NCI-H187 (cell line): ENCODE data around the gene TRMT11.
"Not testable (repeated sequence)": the region's sequence is repeated elsewhere in the genome, so short reads cannot be mapped to it uniquely, and the experiment has no call there.

ENCODE experiments used
- DNase-seq, 2 experiments: peaks; one replicate each; lab custom pipeline; 2025; lab: John Stamatoyannopoulos, UW

Gene TRMT11

DNA sequence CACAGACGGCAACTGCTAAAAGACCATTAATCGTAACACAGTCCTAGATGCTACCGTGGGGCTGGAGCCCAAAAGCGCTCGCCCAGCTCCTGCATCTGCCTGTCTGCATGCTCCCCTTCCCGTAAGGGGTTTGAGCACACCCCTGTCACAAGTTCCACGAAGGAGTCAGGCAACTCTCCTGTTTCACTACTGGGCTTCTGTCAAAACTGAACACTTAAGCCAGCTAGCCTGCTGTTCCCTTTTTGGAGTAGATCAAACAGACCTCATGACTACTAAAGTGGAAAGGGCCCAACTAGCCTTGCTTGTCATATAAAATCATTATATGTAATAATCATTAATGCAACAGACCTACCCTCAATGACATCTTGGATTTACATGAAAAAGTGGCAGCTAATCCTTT lies 61.3 kb downstream of the TRMT11 start:
- no peak for DNase-seq

DNA sequence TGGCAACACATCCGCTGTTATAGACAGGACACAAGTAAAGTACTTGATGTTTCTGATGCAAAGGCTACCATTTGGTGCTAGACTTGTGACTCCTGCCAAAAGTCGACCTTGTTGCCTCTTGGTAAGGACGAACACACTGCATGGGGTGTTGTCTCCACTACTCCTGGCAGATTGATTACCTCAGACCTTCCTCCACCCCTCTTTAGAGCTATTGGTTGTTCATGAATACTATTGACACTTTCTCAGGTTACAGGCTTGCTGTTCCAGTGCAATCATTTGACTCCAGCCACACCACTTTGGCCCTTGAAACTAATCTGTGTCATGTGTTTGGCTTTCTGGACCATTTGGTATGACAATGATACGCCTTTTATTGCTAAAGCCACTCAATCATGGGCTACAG lies 62.3 kb downstream of the TRMT11 start:
- DNase-seq: no peak

- no peak for DNase-seq
These were observed 64.5 kb downstream of the TRMT11 start for GRCh38 chr6:126050795-126051194.

- no peak for DNase-seq
These were observed 65.5 kb downstream of the TRMT11 start for GRCh38 chr6:126051791-126052190.

DNA sequence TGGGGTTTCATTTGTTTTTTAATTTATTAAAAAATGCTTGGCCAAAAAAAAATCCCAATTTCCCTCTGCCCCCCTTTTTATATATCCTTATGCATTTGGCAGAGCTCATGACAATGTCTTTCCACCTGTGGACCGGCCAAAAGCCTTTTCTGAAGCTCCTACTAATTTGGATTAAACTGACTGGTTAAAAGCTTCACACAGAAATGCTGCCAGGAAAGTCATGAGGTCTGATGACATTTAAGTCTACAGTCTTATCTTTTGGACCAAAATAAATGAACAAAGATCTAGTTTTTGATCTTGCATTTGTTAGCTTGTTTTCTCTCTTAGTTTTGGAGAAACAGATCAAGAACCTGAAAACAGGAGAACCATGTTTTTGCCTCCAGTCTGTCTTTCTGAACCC lies 66.1 kb downstream of the TRMT11 start:
- no peak for DNase-seq

DNA sequence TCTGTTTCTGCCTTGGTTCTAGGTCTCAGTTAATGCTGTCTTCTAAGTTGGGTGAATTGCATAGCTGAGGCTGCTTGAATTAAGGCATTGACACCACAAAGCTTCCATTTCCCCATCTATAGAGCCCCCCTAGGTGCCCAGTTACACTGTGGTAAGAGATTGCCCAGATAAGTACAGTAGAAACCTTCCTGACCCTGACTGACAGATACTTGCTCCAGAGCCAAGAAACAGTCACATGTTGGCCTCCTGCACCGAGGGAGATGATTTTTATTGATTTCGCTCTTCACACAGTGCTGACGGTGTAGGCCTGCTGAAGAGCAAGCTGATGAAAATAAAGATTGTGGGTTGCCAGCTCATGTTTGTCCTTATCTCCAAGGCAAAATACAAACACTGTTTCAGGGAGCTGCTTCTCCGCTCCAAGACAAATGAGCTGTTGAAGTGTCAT lies 67.9 kb downstream of the TRMT11 start:
- DNase-seq: no peak

GRCh38 chr6:126054802-126055201 lies 68.5 kb downstream of the TRMT11 start:
- no peak for DNase-seq

GRCh38 chr6:126055449-126055848 lies 69.1 kb downstream of the TRMT11 start:
- DNase-seq: no peak

DNA sequence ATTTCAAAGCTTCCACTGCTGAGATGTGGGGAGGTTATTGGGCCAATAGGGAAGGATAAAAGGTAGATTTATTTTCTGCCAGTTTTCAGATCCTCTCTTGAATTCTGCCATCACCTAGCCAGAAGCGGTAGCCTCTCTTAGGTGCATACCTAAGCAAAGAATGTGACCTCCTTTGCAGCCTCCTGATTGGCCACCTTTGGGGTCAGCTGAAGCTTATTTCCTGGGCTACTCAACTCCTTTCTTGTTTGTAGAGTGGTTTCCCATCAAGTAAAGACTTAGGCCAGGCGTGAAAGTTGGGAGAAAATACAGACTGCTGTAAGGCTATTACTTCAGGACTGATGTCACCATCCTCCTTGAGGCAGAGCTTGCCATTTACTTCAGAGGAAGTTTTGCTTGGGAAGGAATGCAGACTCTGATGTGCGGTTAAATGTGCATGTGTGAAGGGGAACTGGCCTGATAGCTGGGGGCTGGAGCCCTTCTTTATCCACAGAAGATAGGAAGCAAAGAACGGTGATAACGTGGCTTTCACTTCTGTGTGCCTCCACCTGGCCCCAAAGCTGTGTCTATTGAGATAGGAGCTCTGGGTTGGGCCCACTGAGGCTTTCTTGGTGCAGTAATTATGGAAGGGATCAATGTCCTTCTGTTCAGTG lies 70.1 kb downstream of the TRMT11 start:
- no peak for DNase-seq

GRCh38 chr6:126058085-126058484 lies 71.7 kb downstream of the TRMT11 start:
- not testable (repeated sequence) for DNase-seq

- no peak for DNase-seq
These were observed 74.1 kb downstream of the TRMT11 start for GRCh38 chr6:126060400-126060799.

DNA sequence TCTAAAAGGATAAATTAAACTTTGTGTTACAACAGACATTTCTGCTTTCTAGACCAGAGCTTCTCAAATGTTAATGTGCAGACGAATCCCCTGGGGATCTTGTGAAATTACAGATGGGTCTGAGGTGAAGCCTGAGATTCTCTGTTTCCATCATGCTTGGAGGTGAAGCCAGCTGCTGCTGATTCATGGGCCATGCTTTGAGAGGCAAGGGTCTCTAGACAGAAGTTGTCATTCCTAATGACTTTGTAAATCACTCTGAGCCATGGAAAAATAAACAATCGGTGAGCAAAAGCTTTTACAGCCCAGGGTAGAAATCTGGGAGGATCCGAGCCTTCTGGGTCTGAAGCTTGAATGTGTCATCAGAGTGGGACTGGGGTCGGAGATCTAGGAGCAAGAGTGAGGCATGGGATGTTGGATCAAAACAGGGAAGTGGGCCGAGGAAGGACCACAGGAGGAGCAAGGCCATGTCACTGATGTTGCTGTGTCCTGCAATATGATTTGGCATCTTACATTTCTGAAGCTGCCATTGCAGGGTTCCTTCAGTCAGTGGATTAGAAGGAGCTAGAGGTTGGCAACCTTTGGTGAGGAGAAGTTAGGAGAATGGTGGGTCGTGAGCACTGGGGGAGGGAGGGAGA lies 77.3 kb downstream of the TRMT11 start:
- no peak for DNase-seq

DNA sequence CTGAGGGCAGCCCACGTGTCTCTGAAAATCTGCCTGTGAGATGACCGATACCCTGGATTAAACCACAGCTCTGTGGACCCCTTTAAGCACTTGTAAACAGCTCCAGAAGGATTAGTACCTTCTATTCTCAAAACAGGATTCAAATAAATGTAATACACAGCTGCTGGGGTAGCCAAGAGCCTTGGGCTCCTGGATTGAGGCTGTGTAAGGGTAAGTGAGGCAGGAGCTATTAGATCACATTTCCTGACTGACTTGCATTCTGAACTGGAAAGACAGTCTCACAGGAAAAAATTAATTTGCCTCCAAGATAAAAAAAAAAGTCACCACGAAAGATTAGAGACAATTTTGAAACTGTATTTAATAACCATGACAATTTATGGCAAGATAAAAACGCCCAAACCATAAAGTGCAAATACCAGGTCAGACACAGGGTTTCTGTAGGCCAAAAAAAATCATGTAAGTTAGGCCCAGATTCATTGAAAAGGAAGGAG lies 78.0 kb downstream of the TRMT11 start:
- DNase-seq: no peak

DNA sequence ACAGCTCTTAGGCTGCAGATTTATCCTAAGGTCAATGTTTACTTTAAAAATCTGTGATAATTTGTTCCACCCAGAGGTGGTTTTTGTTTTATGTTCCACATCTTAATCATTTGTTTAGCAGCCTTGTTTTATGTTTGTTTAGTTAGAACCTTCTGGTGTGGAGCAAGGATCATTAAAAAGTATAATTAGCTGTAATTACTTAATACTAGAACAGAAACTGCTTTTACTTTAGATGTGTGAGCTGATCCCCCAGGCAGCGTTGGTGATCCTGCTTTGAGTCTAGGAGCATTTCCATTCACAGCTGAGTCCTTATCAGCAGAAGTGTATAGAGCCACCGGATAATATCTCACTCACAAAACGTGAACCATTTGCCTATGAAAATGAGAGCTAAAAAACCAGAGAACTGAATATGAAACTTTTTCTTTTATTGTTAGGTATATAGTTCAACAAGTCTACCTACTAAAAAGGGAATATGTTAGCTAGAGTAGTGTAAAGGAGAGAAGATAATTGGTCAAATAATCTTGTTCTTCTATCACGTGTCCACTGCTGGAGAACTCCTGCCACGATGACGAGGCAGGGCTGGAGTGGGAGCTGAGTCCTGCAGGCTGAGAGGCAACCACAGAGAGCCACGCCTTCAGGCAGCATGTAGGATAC lies 78.5 kb downstream of the TRMT11 start:
- no peak for DNase-seq

DNA sequence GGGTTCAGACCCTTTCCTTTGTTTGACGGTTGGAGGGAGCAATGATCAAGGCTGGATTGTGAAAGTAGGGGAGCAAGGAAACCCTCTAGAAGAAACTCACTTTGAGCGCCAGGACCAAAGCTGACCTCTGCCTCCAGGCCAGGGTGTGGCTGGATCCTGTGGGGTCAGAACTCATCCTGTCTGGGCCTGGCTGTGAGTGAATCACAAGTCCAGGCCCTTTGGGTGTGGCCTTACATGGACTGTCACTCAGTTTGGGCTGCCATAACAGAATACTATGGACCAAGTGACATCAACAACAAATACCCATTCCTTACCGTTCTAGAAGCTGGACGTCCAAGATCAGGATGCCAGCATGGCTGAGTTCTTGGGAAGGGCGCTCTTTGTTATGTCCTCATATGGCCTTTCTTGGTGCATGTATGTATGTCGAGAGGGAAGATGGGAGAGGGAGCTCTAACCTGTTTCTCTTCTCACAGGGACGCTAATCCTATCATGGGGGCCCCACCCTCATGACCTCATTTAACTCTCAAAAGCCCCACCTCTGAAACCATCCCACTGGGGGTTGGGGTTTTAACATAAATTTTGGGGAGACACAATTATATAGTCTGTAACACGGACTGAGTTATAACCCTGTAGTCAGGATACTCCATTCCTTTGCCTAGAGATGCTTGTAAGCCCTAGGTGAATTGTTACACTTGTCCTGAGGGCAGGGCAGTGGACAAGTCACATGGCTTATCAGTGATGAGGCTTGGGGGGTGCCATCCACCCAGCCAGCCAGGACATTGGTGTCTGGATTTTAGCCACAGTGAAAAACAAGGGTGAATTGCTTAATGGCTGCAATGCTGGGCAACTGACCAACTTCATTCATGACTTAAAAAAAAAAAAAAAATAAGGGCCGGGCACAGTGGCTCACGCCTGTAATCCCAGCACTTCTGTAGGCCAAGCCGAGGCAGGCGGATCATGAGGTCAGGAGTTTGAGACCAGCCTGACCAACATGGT lies 80.0 kb downstream of the TRMT11 start:
- no peak for DNase-seq

- DNase-seq: no peak
These were observed 80.7 kb downstream of the TRMT11 start for GRCh38 chr6:126067073-126067472.

DNA sequence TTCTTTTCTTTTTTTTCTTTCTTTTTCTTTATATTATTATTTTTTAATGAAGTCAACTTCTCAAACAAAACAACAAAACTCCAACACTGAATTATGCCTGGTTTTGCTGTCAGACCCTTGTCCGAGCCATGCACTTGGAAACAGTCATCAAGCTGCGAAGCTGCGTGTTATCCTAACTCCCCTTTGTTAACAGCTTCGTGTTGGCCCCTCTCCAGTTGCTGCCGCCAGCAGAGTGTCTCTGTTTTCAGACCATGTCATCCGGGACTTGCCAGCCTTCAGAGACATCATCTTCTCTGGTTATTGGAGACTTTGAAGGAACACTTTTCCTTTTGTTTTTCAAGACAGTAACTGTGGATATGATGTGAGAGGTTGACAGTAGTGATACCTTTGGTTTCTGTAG lies 83.1 kb downstream of the TRMT11 start:
- no peak for DNase-seq

DNA sequence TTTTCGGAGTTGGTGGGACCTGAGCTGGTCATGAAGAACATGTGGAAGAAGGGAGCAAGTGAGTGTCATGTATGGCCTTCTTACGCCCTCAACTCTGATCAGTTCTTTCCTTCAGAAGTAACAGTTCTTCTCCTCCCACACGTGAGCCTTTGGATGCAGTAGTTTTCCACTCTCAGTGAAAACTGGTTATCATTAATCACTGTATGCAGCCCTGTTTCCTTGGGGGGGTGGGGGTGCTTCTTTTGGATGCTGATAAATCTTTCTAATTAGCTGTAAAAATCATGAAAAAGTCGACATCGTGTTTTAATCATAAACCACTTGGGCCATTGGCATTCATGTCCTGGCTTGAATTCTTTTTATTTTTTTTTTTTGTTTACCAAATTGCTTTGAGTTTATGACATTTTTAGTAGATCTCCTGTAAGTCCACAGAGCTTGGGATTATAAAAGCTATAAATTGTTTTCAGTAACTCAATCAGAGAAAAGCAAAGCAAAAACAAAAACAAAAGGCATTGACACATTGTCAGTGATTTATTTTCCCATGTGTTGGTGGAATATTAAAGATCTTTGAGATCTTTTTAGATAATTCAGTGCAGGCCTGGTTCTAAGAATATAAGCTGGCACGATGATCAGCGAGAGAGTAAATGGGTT lies 84.8 kb downstream of the TRMT11 start:
- no peak for DNase-seq

DNA sequence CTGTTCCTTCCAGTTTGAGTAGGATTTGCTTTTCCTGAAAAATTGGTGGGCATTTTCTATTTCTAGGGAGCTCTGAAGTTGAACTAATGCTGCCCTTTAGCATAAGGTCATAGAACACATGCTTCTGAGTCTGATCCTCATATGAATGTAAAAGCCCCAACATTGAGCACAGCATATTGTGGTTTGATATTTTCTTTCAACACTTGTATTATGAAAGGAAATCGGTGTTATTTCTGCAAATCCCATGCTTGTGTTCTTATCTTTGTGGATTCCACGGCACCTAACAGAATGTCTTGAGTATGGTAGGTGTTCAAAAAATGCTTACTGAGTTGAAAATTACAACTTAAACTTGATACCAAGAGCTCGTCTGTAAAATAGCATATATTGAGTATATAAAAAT lies 85.8 kb downstream of the TRMT11 start:
- no peak for DNase-seq

DNA sequence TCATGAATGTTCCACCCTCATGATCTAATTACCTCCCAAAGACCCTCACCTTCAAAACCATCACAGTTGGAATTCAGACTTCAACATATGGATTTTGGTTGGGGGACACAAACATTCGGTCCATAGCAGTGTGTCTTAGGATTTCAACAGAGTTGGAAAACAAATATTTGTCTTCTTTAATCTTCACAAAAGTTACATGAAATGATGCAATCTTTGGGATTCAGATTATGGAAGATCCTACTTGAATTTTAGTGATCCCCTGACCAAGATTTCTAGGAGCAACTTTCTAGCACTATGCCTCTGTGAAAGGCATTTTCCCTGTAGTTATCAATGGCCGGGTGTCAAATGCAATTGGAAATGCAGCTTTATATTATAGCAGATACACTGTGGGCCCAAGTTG lies 86.5 kb downstream of the TRMT11 start:
- no peak for DNase-seq

DNA sequence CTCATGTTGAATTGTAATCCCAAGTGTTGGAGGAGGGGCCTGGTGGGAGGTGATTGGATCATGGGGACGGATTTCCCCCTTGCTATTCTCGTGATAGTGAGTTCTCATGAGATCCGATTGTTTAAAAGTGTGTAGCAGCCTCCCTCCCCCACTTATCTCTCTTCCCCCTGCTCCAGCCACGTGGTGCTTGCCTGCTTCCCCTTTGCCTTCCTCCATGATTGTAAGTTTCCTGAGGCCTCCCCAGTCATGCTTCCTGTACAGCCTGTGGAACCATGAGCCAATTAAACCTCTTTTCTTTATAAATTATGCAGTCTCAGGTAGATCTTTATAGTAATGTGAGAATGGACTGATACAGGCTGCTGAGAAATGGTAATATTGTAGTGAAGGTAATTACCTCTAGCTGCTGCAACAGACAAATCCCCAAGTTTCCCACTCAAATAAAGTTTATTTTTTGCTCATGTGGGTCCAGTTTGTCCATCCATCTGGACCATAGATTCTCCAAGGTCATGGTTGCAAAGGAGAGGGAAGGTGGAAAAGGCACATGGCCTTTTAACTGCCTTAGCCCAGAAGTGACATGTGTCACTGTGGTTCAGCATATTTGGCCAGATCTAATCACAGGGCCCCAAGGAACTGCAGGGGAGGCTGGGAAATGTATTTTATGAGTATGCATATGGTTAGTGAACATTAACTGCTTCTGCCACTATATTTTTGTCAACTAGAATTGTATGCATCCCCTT lies 89.2 kb downstream of the TRMT11 start:
- DNase-seq: no peak
